Neural progenitor cell (in vitro differentiated cells): ENCODE measurements around the gene CCDC122.

Experiments used
- CTCF ChIP-seq: fragments of 200-600 bp; sonication (generic); IDR thresholded peaks from 2 replicates; pipeline ENCODE4 v1.5.1; 2017; ENCODE audit warnings: antibody characterized with exemption, mild to moderate bottlenecking
- EZH2 ChIP-seq: fragments of 200-600 bp; sonication (generic); IDR thresholded peaks from 2 replicates; pipeline ENCODE4 v1.6.1; 2017; ENCODE audit warnings: antibody characterized with exemption, mild to moderate bottlenecking, moderate library complexity
- EZH2phosphoT487 ChIP-seq: fragments of 200-600 bp; sonication (generic); IDR thresholded peaks from 2 replicates; pipeline ENCODE4 v1.6.1; 2017; ENCODE audit warnings: antibody characterized with exemption

GRCh38 chr13:43905435-43906031, 26.0 kb upstream of the CCDC122 start:
- TF ChIP-seq CTCF (peak; percentile 87), EZH2phosphoT487 (no peak), EZH2 (no peak)
